NCI-H187 (cell line): ENCODE measurements around the gene ERCC6.

Source experiments
- DNase-seq, 2 experiments: peaks; one replicate each; lab custom pipeline; 2025; lab: John Stamatoyannopoulos, UW

ERCC6 gene

DNA sequence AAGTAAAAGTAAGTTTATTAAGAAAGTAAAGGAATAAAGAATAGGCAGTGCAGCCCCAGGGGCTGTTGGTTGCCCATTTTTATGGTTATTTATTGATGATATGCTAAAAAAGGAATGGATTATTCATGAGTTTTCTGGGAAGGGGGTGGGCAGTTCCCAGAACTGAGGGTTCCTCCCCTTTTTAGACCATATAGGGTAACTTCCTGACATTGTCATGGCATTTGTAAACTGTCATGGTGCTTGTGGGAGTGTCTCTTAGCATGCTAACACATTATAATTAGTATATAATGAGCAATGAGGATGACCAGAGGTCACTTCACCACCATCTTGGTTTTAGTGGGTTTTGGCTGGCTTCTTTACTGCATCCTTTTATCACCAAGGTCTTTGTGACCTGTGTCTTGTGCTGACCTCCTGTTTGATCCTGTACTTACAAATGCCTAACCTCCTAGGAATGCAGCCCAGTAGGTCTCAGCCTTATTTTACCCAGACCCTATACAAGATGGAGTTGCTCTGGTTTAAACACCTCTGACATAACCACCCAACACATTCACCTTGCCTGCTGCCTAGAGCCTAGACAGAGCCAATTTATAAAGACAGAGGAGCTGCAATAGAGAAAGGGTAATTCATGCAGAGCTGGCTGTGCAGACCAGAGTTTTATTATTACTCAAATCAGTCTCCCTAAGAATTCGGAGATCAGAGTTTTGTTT, 10.9 kb upstream of the ERCC6 start:
- no peak for DNase-seq

- no peak for DNase-seq
Measured at GRCh38 chr10:49543604-49544003, 4.7 kb upstream of the ERCC6 start.

DNA sequence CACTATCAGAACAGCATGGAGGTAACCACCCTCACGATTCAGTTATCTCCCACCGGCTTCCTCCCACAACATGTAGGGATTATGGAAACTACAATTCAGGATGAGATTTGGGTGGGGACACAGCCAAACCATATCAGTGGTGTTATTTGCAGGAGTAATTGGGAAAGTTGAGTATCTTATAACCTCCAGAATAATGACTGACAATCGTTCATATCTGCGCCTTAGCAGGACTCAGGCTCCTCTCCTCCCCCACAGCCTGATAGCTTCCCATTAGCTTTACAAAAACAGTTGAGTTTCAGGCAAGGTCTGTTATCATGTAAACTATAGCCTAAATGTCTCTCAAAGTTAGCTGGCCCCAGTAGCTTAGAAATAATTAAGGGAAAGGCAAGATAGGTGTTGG, 3.4 kb upstream of the ERCC6 start:
- no peak for DNase-seq

GRCh38 chr10:49541762-49542161, 2.8 kb upstream of the ERCC6 start:
- no peak for DNase-seq

GRCh38 chr10:49540056-49540797, 1.3 kb upstream of the ERCC6 start:
- no peak for DNase-seq

DNA sequence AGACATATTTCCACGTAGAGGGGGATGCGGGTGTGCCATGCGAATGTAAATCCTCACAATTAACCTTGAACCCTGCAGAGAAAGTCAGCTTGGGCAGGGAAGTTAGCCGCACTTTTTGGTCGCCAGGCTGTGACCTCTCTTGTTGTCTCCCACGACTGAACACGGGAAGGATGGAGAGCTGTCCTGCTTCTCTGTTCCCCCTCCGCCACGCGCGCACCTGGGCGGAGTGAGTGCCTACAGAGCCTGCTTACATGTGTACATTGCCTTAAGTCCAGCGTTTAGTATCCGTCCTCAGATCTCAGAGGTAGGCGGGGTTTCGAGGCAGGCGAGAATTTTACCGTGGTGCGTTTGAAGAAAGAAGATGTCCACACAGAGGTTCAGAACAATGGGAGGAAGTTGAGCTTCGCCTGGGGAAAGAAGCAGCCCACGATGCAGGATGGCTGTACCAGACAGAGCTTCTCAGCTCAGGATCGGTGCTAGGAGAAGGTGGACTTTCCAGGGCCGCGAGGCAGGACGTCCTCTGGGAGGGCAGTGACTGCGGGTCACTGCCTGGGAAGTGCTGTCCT, 482 bp upstream of the ERCC6 start:
- peak; percentile 17 to 21 for DNase-seq

GRCh38 chr10:49534670-49535381, 4.1 kb downstream of the ERCC6 start:
- no peak for DNase-seq

GRCh38 chr10:49532461-49532860, 6.5 kb downstream of the ERCC6 start:
- DNase-seq: no peak

DNA sequence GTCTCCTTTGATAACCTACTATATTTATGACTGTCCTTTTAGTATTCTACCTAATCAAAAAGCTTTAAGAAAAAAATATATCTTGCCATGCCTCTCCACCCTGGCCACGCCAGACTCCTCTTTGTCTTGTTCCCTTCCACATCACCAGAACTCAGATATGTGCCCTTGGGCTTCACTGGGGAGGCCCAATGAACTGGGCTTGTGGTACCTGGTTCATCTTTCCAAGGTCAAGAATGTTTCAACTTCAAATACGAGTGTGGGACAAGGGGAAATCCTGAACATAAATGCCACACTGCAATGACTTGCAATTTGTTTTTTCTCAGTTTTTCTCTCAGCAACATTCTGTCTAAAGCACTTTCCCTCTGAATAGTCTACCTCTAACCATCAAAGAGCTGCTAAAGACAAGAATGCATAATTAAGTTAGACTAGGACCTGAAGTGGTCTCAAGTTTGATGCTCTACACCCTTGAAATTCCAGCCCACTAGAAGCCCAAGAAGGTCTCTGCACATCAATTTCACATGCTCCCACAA, 9.9 kb downstream of the ERCC6 start:
- DNase-seq: no peak

GRCh38 chr10:49527850-49528249, 11.1 kb downstream of the ERCC6 start:
- no peak for DNase-seq

DNA sequence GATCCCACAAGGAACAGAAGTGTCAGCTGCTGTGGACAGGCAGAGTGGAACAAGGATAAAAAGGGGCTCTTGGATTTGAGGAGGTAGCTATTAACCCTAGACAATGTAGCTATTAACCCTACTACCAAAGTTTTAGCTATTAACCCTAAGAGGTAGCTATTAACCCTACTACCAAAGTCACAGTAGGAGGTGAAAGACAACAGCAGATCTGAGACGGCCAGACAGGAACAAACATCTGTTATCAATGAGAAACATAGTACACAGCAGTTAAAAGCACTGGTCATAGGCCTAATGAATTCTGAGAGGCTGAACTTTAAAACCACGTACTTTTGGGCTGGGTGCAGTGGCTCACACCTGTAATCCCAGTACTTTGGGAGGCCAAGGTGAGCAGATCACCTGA, 11.9 kb downstream of the ERCC6 start:
- DNase-seq: no peak

- no peak for DNase-seq
Measured at GRCh38 chr10:49526619-49527018, 12.3 kb downstream of the ERCC6 start.

DNA sequence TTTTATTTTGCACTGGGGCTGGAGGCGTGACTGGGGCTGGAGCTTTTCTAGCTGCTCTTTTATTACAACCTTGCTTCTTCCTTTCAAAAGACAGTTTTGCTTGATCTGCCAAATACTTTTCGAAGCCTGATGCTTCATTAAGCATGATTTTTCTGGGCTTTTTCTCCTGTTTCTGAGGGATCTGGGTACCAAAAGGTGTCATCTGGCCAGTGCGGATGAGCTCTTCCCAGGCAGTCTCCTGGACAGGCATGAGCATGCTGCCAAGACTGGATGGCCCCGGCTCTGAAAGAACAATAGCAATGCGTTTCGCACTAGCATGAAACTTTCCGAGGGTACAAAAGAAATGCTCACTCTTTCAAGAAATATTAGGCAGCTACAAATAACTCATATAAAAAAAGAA, 14.4 kb downstream of the ERCC6 start:
- no peak for DNase-seq

GRCh38 chr10:49523301-49523700, 15.6 kb downstream of the ERCC6 start:
- no peak for DNase-seq

- DNase-seq: no peak
Measured at GRCh38 chr10:49521062-49521461, 17.9 kb downstream of the ERCC6 start.

DNA sequence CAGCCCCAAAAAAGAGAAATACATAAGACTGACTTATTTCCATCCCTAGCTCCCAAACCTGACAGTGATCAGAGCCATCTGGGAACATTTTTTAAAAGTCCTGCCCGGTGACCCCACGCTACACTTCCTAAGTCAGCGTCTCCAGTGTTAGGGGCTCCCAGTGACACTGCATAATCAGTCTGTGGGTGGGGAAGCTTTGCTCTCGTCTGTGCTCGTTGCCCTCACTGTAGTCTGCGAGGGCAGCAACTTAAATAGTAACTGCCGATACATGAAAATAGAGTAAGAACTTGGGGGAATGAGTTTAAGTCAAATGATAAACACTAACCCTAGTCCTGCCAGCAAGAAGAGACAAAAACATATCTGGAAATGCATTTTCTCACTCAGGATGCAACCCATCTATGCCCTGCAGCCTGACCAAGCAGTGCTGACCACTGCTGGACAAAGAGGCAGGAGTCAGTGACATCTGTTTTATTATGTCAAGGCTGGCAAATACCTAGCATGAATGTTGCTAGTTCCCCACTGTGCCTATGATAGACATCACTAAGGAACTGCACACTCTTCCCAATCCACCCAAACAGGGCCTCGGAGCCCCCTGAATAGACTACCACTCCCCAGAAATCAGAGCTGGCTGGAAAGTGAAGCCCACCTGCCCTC, 18.7 kb downstream of the ERCC6 start:
- no peak for DNase-seq

- DNase-seq: no peak
Measured at GRCh38 chr10:49519717-49520116, 19.2 kb downstream of the ERCC6 start.

DNA sequence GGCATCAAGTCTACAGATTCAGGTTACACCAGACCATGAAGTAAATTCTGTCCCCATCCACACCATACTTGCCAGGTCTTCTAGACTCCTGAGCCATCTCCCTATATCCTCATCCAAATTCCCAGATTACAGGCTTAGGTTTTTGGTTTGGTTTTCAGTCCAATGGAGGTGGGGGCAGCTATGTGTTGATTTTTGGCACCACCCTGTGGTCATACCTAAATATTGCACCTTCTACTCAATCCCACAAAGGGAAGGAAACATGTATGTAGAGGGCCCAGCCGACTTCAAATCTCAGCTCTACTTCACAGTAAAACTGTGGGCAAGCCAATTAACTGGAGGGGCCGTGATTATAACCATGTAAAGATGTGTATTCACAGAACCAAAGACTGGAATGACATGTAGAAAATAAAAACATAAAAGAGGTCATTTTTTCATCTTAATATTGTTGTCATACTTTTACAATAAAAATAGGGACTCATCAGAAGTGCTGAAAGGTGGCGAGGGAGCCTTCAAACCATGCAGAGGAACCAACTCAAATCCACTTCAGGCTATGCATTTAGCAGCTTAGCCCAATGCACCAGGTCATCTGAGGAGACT, 19.8 kb downstream of the ERCC6 start:
- DNase-seq: no peak

- no peak for DNase-seq
Measured at GRCh38 chr10:49518566-49518965, 20.4 kb downstream of the ERCC6 start.

DNA sequence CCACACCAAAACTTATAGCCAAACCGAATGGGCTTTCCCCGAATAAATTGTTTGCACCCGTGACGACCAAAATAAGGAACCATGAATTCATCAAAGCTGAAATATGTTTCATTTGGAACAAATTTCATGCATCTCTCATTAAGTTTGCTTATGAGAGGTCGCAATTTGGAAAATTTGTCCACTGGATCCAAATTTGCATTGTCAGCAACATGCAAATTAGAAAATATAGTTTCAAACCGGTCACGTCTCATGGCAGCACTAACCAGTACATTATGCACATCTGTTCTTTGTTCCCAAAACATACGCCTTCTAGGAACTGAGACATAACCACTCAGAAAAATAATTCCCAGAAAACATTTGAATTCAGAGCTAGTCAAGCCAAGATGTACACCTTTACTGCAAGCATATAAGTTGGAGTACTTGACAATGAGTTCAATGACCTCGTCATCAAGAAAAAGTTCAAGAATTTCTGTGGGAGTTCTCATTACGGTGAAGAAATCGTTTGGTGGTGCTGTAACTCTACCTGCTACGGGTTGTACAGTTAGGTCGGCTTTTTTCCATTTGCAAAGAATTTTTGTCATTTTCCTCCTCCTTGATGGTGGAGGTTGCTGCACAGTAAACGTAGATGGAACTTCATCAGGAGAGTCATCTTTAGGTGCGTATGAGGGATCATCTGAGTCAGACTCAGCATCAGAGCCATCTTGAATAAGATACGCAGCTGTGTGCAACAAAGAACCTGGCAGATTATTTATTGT, 22.5 kb downstream of the ERCC6 start:
- DNase-seq: no peak
